ENCODE results near the gene RAB3B.

The RAB3B gene

DNA sequence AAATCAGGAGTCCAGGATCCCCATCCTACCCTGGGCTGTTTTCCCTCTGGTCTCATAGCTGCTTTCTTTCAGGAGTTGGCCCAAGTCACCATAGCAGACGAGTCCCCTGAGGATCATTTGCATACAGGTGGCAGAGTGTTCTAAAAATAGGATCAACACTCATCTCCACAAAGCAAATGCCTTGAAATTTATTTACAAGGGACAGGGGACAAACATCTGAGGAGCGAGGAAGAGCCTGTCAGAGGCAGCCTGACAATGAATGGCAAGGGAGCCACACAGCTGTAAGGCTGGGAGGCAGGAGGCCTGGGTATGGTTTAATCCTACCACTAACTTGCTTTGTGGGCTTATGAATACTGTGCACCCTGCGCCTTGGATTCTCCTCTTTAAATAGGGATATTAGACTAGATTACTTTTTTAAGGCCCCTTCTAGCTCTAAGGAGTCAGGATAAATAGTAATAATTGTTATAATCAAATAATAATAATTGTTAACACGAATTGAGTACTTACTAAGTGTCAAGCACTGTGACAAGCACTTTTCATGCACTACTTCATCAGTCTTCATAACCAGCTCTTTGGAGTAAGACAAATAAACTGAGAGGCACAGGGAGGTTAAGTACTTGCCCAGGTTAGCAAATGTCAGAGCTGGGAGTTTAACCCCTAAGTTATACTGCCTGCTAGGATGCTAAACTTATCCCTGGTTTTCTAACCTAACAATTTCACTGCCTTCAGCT lies 34.5 kb downstream of the RAB3B start:
- DNase-seq: no peak

- no peak for DNase-seq
These were observed 35.7 kb downstream of the RAB3B start for GRCh38 chr1:51954783-51955182.

GRCh38 chr1:51953079-51953478 lies 37.4 kb downstream of the RAB3B start:
- DNase-seq: no peak

GRCh38 chr1:51952638-51953037 lies 37.9 kb downstream of the RAB3B start:
- DNase-seq: no peak

GRCh38 chr1:51950701-51951100 lies 39.8 kb downstream of the RAB3B start:
- no peak for DNase-seq

DNA sequence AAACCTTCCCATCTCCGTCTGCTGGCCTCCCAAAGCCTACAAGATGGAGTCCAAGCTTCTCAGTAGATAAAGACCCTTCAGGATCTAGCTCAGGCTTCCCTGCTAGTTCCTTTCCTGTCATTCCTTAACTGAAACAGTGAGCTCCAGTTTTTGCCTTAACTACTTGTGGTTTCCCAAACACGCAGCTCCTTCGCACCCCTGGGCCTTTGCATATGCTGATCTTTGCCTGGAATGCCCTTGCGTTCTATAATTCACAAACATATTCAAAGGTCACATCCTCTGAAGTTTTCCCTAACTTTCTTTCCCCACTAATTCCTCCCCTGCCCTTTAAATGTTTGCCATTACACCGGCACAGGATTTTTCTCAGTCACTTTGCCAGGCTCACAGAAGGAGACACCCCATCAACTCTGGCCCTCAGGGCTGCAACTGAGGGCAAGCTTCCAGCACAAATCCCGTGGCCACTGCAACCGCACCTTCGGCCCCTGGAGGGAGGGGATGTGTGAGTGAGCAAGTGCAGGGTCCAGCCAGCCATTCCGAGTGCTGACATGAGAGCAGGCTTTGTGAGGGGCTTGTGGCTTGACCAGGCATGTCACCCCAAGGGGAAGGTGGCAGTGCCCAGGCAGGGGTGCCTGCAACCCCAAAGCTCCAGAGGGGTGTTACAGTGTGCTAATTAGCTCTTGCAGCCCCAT lies 41.3 kb downstream of the RAB3B start:
- DNase-seq: no peak

GRCh38 chr1:51948491-51948915 lies 42.0 kb downstream of the RAB3B start:
- DNase-seq: no peak

DNA sequence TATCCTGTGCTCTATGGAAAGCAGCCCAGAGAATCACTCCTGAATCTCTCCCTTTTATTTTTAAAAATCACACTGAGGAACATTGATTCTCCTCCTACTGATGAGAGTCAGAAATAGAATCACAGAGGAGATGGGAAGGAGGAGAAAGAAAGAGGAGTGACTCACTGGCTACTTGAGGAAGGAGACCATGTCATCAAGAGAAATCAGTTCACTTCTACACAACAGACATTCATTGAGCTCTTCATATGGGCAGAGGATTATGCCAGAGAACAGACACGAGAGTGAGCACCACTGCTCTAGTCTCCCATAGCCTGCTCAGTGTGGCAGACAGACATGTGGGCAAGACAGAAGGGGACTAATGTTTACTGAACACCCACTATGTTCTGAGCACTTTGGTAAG lies 44.2 kb downstream of the RAB3B start:
- no peak for DNase-seq

- no peak for DNase-seq
These were observed 44.9 kb downstream of the RAB3B start for GRCh38 chr1:51945591-51945990.

GRCh38 chr1:51942281-51942680 lies 48.2 kb downstream of the RAB3B start:
- no peak for DNase-seq

GRCh38 chr1:51941528-51941927 lies 49.0 kb downstream of the RAB3B start:
- no peak for DNase-seq

- no peak for DNase-seq
These were observed 53.4 kb downstream of the RAB3B start for GRCh38 chr1:51937112-51937511.

- DNase-seq: no peak
These were observed 54.0 kb downstream of the RAB3B start for GRCh38 chr1:51936531-51936930.

DNA sequence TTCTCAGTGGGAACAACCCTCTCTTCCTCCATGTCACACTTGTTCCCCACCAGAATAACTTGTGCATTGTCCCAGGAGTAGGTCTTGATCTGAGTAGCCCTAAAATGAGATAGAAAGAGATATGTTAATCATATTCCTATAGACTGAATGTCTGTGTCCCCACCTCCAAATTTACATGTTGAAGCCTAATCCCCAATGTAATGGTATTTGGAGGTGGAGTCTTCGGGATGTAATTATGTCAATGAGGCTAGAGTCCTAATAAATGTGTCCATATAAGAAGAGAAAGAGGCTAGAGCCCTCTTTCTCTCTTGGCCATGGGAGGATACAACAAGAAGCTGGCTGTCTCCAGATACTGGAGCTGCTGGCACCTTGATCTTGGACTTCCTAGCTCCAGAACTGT lies 57.2 kb downstream of the RAB3B start:
- DNase-seq: no peak

DNA sequence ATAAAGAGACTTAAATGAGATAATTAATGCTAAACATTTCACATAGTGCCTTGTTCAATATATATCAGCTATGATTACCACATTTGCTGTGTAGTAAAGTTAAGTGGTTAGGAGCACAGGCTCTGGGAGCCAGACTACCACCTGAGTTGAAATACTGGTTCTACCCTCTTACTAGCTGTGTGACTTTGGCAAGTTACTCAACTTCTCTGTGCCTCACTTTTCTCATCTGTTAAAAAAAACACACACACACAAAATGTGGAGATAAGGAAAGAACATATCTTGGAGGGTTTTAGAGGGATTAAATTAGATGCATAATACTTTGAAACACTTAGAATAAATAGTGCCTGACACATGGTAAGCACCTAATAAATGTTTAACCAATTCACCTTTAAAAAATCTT lies 60.2 kb downstream of the RAB3B start:
- DNase-seq: no peak

- DNase-seq: no peak
These were observed 61.6 kb downstream of the RAB3B start for GRCh38 chr1:51928896-51929295.

GRCh38 chr1:51927029-51927428 lies 63.5 kb downstream of the RAB3B start:
- no peak for DNase-seq

- no peak for DNase-seq
These were observed 64.2 kb downstream of the RAB3B start for GRCh38 chr1:51926171-51926812.

- DNase-seq: no peak
These were observed 66.0 kb downstream of the RAB3B start for GRCh38 chr1:51924455-51924854.

- no peak for DNase-seq
These were observed 68.5 kb downstream of the RAB3B start for GRCh38 chr1:51922040-51922439.

DNA sequence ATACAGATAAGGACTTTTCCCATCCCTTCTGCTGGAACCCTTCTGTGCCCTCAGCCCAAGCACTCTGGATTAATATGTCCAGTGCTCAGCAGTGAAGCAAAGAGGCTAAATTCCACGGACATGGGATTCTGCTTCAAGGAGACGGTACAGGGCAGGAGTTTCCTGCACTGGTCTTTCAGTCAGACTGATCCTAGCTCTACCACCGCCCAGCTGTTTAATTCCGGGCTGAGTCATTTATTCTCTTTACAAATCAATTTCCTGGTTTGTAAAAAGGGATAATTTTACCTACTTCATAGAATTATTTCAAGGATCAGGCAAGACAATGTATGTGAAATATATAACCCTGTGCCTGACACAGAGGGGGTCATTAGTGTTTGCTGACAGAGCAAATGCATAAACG lies 70.4 kb downstream of the RAB3B start:
- no peak for DNase-seq

DNA sequence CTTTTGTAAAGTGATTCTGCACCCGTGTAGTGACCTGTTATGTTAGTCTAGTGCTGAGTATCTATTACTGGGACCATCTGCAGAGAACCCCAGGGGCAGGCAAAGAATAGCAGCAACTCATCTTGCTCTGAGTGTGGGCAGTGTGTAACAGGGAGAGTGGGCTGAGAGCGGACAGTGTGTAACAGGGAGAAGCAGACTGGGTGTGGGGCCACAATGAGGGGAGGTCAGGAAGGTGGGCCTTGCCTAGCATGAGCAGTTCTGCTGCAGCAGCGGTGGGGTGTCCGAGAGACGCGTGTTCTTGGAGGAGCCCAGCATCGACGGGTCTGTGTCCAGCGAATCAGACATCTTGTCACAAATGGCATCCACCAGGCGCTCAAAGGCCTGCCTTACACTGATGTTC lies 70.8 kb downstream of the RAB3B start:
- no peak for DNase-seq

- no peak for DNase-seq
These were observed 73.7 kb downstream of the RAB3B start for GRCh38 chr1:51916587-51917405.

All from activated naive CD4-positive, alpha-beta T cell treated with anti-CD3 and anti-CD28 coated beads, Interleukin-2, amount 50 U/mL, for 16 hours (primary cell).